ENCODE data around the gene TECPR2. TPM values are rescaled to one million over a fixed set of nuclear protein-coding genes. Genes with fewer than 3 reads are reported as not detected.

Gene TECPR2
- total RNA-seq, 1 donor from 2014 or later, result 19.9 TPM

- H3K27me3 ChIP-seq (ENCODE audit: insufficient read depth, low read length), result no peaks in the 10 kb centered on the region
- no peak overlapping the region for H3K27ac Mint-ChIP-seq (ENCODE audit: unreplicated experiment)
- H3K4me2 ChIP-seq (ENCODE audit: low read length), result peak overlapping the region; percentile 83
- no peaks in the 10 kb centered on the region for H3K9me3 Mint-ChIP-seq (ENCODE audit: unreplicated experiment)
- H3K9ac ChIP-seq (ENCODE audit: low read length), result peak overlapping the region; percentile 22
- no peak overlapping the region for H3K27ac ChIP-seq (ENCODE audit: low read depth, low read length)
- peak overlapping the region; percentile 64 for H2AFZ ChIP-seq (ENCODE audit: low read depth, low read length)
- H4K20me1 ChIP-seq (ENCODE audit: insufficient read depth, low read length), result peaks cover 5% of the 10 kb centered on the region
- no peaks in the 10 kb centered on the region for H3K79me2 ChIP-seq (ENCODE audit: insufficient read depth, low read length)
- TF ChIP-seq EZH2 (IDR thresholded peaks at IDR 0.05; ENCODE audit: insufficient read depth, low read length), result no peak
- TF ChIP-seq, protein P1, sequence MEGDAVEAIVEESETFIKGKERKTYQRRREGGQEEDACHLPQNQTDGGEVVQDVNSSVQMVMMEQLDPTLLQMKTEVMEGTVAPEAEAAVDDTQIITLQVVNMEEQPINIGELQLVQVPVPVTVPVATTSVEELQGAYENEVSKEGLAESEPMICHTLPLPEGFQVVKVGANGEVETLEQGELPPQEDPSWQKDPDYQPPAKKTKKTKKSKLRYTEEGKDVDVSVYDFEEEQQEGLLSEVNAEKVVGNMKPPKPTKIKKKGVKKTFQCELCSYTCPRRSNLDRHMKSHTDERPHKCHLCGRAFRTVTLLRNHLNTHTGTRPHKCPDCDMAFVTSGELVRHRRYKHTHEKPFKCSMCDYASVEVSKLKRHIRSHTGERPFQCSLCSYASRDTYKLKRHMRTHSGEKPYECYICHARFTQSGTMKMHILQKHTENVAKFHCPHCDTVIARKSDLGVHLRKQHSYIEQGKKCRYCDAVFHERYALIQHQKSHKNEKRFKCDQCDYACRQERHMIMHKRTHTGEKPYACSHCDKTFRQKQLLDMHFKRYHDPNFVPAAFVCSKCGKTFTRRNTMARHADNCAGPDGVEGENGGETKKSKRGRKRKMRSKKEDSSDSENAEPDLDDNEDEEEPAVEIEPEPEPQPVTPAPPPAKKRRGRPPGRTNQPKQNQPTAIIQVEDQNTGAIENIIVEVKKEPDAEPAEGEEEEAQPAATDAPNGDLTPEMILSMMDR (IDR thresholded peaks at IDR 0.05; ENCODE audit: insufficient read depth, low read depth, low read length), result peak; percentile 57
- peaks cover 8% of the 10 kb centered on the region for H3K36me3 Mint-ChIP-seq (ENCODE audit: low read depth, unreplicated experiment)
- no peaks in the 10 kb centered on the region for H3K27me3 Mint-ChIP-seq (ENCODE audit: low read depth, unreplicated experiment)
- H3K4me1 Mint-ChIP-seq (ENCODE audit: low read depth, unreplicated experiment), result no peaks in the 10 kb centered on the region
- peak overlapping the region; percentile 32 for H3K4me3 ChIP-seq (ENCODE audit: insufficient read depth, low read depth, low read length)
- no peaks in the 10 kb centered on the region for H3K9me3 ChIP-seq (ENCODE audit: insufficient read depth, low read depth, low read length)
- peak overlapping the region; percentile 57 for H3K4me3 Mint-ChIP-seq (ENCODE audit: unreplicated experiment)
- FAIRE-seq (no peak), DNase-seq (ENCODE audit: low read depth) (peak; percentile 54)
- peaks cover 15% of the 10 kb centered on the region for H3K36me3 ChIP-seq (ENCODE audit: insufficient read depth, low read length)
- H3K4me1 ChIP-seq (ENCODE audit: insufficient read depth, low read length), result peaks cover 3% of the 10 kb centered on the region
Observed at GRCh38 chr14:102437997-102438915, 75.5 kb downstream of the TECPR2 start.

DNA sequence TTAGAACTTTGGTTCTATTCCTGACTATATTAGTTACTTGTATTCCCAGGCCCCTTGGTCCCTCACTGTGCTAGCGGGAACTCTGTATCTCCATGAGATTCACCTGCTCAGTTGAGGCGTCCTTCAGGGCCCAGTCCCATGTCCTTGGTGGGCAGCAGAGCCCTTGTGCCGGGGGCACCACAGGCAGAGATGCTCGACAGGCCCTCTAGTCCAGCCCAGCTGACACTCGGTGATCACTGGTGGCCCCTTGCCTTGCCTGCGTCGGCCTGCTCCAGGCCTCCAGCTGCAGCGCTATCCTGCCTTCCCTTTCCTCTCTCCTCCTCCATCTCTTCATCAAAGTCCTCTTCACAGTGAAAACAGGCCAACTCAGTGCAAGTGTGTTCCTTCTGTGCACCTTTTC lies 76.8 kb downstream of the TECPR2 start:
- no peak for FAIRE-seq
- Mint-ChIP-seq H3K4me3 (ENCODE audit: unreplicated experiment) (no peak overlapping the region), H3K27ac (ENCODE audit: unreplicated experiment) (no peak overlapping the region), H3K9me3 (ENCODE audit: unreplicated experiment) (no peaks in the 10 kb centered on the region), H3K36me3 (ENCODE audit: low read depth, unreplicated experiment) (peaks cover 8% of the 10 kb centered on the region), H3K27me3 (ENCODE audit: low read depth, unreplicated experiment) (no peaks in the 10 kb centered on the region), H3K4me1 (ENCODE audit: low read depth, unreplicated experiment) (no peaks in the 10 kb centered on the region)
- no peaks in the 10 kb centered on the region for H3K9me3 ChIP-seq (ENCODE audit: insufficient read depth, low read depth, low read length)
- H4K20me1 ChIP-seq (ENCODE audit: insufficient read depth, low read length), result peaks cover 5% of the 10 kb centered on the region
- H3K27me3 ChIP-seq (ENCODE audit: insufficient read depth, low read length), result no peaks in the 10 kb centered on the region
- peaks cover 3% of the 10 kb centered on the region for H3K4me1 ChIP-seq (ENCODE audit: insufficient read depth, low read length)
- no peak overlapping the region for H2AFZ ChIP-seq (ENCODE audit: low read depth, low read length)
- no peak overlapping the region for H3K9ac ChIP-seq (ENCODE audit: low read length)
- peaks cover 18% of the 10 kb centered on the region for H3K36me3 ChIP-seq (ENCODE audit: insufficient read depth, low read length)
- H3K27ac ChIP-seq (ENCODE audit: low read depth, low read length), result no peak overlapping the region
- no peak for TF ChIP-seq EZH2 (IDR thresholded peaks at IDR 0.05; ENCODE audit: insufficient read depth, low read length)
- TF ChIP-seq, protein P1 (IDR thresholded peaks at IDR 0.05; ENCODE audit: insufficient read depth, low read depth, low read length), result no peak
- H3K4me3 ChIP-seq (ENCODE audit: insufficient read depth, low read depth, low read length), result no peak overlapping the region
- no peaks in the 10 kb centered on the region for H3K79me2 ChIP-seq (ENCODE audit: insufficient read depth, low read length)
- H3K4me2 ChIP-seq (ENCODE audit: low read length), result no peak overlapping the region
- DNase-seq (ENCODE audit: low read depth), result no peak

GRCh38 chr14:102440392-102440791 lies 77.7 kb downstream of the TECPR2 start:
- H3K4me3 ChIP-seq (ENCODE audit: insufficient read depth, low read depth, low read length), result no peak overlapping the region
- H3K27ac ChIP-seq (ENCODE audit: low read depth, low read length), result no peak overlapping the region
- Mint-ChIP-seq H3K4me1 (ENCODE audit: low read depth, unreplicated experiment) (no peaks in the 10 kb centered on the region), H3K27ac (ENCODE audit: unreplicated experiment) (no peak overlapping the region), H3K9me3 (ENCODE audit: unreplicated experiment) (no peaks in the 10 kb centered on the region), H3K27me3 (ENCODE audit: low read depth, unreplicated experiment) (no peaks in the 10 kb centered on the region), H3K36me3 (ENCODE audit: low read depth, unreplicated experiment) (peaks cover 12% of the 10 kb centered on the region), H3K4me3 (ENCODE audit: unreplicated experiment) (no peak overlapping the region)
- H3K27me3 ChIP-seq (ENCODE audit: insufficient read depth, low read length), result no peaks in the 10 kb centered on the region
- H3K9ac ChIP-seq (ENCODE audit: low read length), result no peak overlapping the region
- DNase-seq (ENCODE audit: low read depth) (no peak), FAIRE-seq (no peak)
- peaks cover 5% of the 10 kb centered on the region for H4K20me1 ChIP-seq (ENCODE audit: insufficient read depth, low read length)
- no peak for TF ChIP-seq EZH2 (IDR thresholded peaks at IDR 0.05; ENCODE audit: insufficient read depth, low read length)
- TF ChIP-seq, protein P1 (IDR thresholded peaks at IDR 0.05; ENCODE audit: insufficient read depth, low read depth, low read length), result no peak
- H3K79me2 ChIP-seq (ENCODE audit: insufficient read depth, low read length), result no peaks in the 10 kb centered on the region
- no peak overlapping the region for H2AFZ ChIP-seq (ENCODE audit: low read depth, low read length)
- no peak overlapping the region for H3K4me2 ChIP-seq (ENCODE audit: low read length)
- H3K4me1 ChIP-seq (ENCODE audit: insufficient read depth, low read length), result peaks cover 3% of the 10 kb centered on the region
- peaks cover 15% of the 10 kb centered on the region for H3K36me3 ChIP-seq (ENCODE audit: insufficient read depth, low read length)
- no peaks in the 10 kb centered on the region for H3K9me3 ChIP-seq (ENCODE audit: insufficient read depth, low read depth, low read length)

Data from astrocyte (in vitro differentiated cells and primary cell).